ENCODE measurements around the gene SCN1A. TPM values are rescaled to one million over a fixed set of nuclear protein-coding genes. Genes with fewer than 3 reads are reported as not detected.

The SCN1A gene
- total and polyA plus RNA-seq, 2 of the 13 experiments (the other 11 are each of a cell fraction or from before 2014, with no cell fraction given), result 19.9 to 39.4 TPM

- TF ChIP-seq ARID5B (CRISPR knock-in tag; IDR thresholded peaks at IDR 0.05), result peak; percentile 58; the same call in 1 of the 2 replicates
- TF ChIP-seq SOX6 (IDR thresholded peaks at IDR 0.05), result no peak
- peak; percentile 65 for TF ChIP-seq SOX6 (CRISPR knock-in tag; IDR thresholded peaks at IDR 0.05)
- peak; percentile 39 for TF ChIP-seq SAP130 (CRISPR knock-in tag; IDR thresholded peaks at IDR 0.05; ENCODE audit: low read depth)
- TF ChIP-seq GATAD2A (CRISPR knock-in tag; IDR thresholded peaks at IDR 0.05), result peak; percentile 65; the same call in 1 of the 2 replicates
- TF ChIP-seq ADNP (CRISPR knock-in tag; IDR thresholded peaks at IDR 0.05), result no peak
- peak; percentile 74 for TF ChIP-seq FOXP4 (CRISPR knock-in tag; IDR thresholded peaks at IDR 0.05)
- peak; percentile 90 for TF ChIP-seq CEBPG (CRISPR knock-in tag; IDR thresholded peaks at IDR 0.05)
- 0 out of 2 replicates have a peak, but pooled peaks have one; percentile 33 for TF ChIP-seq THAP11 (CRISPR knock-in tag; IDR thresholded peaks at IDR 0.05)
- TF ChIP-seq SALL1 (CRISPR knock-in tag; IDR thresholded peaks at IDR 0.05), result peak; percentile 52; the same call in 1 of the 2 replicates
- TF ChIP-seq EP300 (IDR thresholded peaks at IDR 0.05; ENCODE audit: low read depth in 2 of 2, low read length in 2 of 2), result no peak
- TF ChIP-seq EP300 (CRISPR knock-in tag; IDR thresholded peaks at IDR 0.05; ENCODE audit: borderline replicate concordance), result no peak
- no peak for TF ChIP-seq FOXP1 (IDR thresholded peaks at IDR 0.05)
- peak; percentile 36; the same call in 1 of the 2 replicates for TF ChIP-seq FOXP1 (CRISPR knock-in tag; IDR thresholded peaks at IDR 0.05)
- no peak for TF ChIP-seq ZNF296 (CRISPR knock-in tag; conservative IDR thresholded peaks at IDR 0.05)
- TF ChIP-seq ZNF770 (CRISPR knock-in tag; IDR thresholded peaks at IDR 0.05), result peak; percentile 78
- no peak for TF ChIP-seq PRDM4 (CRISPR knock-in tag; IDR thresholded peaks at IDR 0.05; ENCODE audit: borderline replicate concordance)
- TF ChIP-seq ZNF331 (CRISPR knock-in tag; IDR thresholded peaks at IDR 0.05), result peak; percentile 38; the same call in 1 of the 2 replicates
- TF ChIP-seq TEAD3 (CRISPR knock-in tag; optimal IDR thresholded peaks at IDR 0.05; ENCODE audit: borderline replicate concordance), result peak; percentile 39
- TF ChIP-seq ZNF337 (CRISPR knock-in tag; IDR thresholded peaks at IDR 0.05; ENCODE audit: borderline replicate concordance, low read depth), result no peak
- no peak for TF ChIP-seq SAFB2 (CRISPR knock-in tag; IDR thresholded peaks at IDR 0.05; ENCODE audit: borderline replicate concordance, low read depth)
- no peak for TF ChIP-seq CHD4 (IDR thresholded peaks at IDR 0.05; ENCODE audit: borderline replicate concordance, low read length)
Observed at GRCh38 chr2:165950438-165950837, 177.4 kb downstream of the SCN1A start (continued).
